KG1 (cell line): ENCODE results near the gene CHD1.

Source experiments
- DNase-seq: peaks from one replicate; lab custom pipeline; 2025; lab: John Stamatoyannopoulos, UW

CHD1 gene

DNA sequence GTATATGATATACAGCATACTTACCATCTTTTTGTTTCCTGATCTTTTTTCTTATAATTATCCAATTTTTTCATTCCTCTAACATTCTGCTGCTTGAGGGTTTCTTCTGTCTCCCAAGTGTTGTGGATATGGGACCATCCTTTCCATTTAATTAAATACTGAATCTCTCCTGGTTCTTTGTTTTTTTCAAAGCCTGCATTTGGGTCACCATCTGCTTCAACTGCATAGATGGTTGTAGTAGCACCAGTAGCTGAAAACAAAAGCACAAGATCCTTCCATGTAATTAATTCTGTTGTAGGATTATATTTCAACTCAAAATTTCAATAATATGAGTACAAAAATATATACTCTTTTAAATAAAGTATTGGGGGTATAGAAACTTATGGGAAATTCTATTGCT is 29.4 kb downstream of the CHD1 start:
- no peak for DNase-seq

DNA sequence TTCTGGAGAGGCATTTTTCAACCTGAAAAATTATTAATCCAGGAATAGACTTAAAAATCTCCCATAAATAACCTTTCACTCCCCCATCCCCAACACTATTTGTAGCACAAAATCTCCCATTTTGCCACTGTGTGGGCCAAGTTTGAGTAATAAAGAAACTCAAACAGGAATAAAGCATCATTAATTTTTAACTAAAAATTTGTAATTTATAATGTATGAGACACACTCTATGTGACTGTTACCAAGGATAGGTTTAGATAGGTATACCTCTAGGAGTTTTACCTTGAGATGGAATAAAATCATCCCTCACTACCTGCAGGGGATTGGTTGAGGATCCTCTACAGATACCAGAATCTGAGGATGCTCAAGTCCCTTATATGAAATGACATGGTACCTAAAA is 30.1 kb downstream of the CHD1 start:
- no peak for DNase-seq

DNA sequence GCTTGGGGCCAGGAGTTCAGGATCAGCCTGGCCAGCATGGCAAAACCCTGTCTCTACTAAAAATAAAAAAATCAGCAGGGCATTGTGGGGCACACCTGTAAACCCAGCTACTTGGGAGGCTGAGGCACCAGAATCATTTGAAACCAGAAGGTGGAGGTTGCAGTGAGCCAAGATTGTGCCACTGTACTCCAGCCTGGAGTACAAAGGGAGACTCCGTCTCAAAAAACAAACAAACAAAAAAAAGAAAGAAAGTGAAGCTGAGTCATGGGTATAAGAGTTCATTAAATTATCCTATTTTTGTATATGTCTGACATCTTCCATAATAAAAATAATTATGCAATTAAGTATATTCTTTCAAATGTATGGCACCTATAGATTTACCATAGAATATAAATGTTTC is 37.2 kb downstream of the CHD1 start:
- no peak for DNase-seq

DNA sequence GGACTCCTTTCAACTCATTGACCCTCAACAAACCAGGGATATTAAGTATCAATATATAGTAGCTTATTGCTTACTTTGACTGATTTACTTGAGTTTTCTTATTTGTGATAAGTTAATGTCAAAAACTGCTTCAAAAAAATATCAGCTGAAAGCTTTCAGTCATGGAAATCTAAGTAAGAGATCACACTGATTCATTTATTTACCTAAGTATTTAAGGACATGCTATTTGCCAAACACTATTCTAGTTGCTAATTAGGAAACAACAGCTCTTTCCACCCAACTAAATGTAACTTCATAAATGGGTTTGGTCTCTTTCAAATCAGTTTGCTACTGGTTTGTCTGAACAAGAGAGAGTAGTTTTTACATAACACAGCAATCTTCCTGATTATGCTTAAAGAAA is 48.2 kb downstream of the CHD1 start:
- no peak for DNase-seq

DNA sequence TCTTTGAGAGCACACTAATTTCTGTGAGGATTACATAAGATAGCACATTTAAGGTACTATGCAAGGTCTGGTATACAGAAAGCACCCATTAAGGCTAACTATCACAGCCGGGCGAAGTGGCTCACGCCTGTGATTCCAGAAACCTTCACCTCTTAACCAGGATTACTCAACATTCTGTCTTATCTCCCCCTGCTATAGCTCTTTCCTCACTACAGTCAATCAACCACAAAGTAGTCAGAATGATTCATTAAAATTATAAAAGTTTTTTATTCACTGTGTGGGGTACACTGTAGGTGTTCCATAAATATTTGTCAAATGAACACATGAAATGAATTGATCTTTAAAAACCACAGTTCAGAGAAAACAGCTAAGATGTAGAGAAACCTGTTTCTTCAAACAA is 48.7 kb downstream of the CHD1 start:
- DNase-seq: no peak

DNA sequence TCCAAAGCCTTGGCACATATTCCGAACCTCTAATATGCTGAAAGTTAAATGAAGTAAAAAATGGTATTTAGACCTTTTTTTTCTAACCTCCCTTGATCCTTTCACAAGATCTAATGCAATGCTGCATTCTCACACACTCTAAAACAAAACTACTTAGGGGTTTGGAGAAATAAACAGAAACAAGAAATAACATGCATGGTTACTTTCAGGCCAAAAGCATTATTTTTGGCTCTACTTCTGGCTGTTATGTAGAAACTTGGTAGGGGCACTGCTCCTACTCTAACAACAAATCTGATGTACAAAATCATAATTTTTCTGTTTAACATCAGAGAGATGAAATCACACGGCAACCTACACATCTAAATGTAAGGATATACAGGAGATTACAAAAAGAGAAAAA is 51.2 kb downstream of the CHD1 start:
- DNase-seq: no peak

DNA sequence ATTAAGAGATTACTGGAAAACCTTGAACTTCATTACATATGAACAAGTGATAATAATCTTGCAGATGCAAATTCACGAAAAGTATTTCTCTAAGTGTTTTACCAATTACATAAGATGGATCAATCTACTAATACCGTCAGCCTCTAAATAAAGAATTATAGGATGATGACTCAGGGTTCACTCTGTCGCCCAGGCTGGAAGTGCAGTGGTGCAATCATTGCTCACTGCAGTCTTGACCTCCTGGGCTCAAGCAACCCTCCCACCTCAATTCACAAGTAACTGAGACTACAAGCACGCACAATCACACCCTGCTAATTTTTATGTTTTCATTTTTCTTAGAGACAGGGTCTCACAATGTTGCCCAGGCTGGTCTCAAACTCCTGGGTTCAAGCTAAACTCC is 56.1 kb downstream of the CHD1 start:
- DNase-seq: no peak

DNA sequence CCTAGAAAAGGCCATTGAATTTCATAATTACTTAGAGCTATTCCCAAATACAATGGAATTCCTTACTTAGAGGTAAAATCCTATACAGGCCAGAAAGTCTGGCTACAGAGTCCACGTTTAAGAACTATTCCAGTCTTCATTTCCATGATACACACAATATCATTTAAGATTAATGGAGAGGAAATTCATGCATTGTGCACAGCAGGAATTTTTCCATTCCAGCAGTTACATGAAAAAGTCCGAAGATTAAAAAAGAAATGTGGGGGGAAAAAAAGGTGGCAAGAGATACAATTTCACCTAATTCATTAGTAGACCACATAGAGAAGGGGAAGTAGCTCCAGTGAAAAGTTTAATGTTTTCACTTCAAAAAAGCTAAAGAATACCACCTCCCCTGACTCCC is 63.1 kb downstream of the CHD1 start:
- no peak for DNase-seq

DNA sequence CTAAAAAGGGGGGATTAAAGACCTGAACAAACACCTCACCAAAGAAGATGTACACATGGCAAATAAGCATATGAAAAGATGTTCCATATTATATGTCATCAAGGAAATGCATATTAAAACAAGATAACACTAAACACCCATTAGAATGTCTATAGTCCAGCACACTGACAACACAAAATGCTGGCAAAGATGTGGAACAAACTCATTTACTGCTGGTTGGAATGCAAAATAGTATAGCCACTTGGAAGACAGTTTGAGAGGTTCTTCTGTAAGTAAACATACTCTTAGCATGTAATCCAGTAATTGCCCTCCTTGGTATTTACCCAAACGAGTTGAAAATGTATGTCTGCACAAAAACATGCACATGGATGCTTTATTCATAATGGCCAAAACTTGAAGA is 81.8 kb downstream of the CHD1 start:
- DNase-seq: no peak

DNA sequence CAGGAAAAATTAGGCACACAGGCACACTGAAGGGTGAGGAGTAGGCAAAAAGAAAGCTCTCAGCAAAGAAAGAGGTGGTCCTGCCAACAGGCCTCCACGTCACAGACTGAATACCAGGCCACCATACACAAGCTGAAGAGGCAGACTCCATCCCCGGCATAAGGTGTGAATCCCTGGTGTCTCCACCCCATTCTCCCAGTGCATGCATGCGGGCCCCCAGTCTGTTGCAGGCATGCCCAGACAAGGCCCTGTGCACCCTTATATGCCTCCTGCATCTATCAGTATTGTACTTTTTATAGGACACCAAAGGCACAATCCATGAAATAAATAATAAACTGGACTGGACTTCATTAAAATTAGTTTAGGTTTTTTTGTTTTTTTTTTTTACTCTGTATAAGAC is 82.3 kb downstream of the CHD1 start:
- no peak for DNase-seq

DNA sequence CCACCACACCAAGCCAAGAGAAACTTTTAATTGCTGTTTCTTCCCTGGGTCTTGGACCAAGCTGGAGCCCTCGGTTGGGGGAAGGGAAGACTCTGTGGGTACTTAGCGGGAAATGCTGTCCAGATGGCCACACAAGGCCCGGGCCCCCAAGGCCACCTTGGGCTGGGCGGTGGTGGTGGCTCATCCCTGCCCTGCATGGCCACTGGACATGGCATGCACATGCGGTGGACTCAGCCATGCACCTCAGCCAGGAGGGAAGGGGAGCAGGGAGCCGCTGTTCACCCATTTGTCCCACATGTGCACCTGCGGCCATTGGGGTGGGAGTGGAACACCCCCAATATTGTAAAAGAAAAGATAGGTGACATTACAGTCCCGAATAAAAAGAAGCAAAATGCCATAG is 82.9 kb downstream of the CHD1 start:
- no peak for DNase-seq

DNA sequence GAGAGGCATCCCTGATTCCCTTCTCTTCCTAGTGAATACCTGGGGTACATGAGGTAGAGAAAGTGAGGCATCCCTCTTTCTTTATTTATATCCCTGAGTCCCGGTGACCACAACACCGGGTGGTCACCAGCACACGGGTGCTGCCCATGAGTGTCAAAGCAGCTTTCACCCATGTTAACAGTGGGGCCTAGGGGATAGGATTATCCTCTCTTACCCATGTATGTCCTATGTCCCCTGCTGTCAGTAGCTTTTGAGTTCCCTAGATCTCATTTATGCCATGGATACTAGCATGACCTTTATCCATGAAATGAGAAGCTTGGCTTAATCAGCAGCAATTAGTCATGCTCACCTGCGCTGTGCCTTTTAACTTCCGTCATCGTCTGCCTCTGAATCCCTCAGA is 83.9 kb downstream of the CHD1 start:
- no peak for DNase-seq

DNA sequence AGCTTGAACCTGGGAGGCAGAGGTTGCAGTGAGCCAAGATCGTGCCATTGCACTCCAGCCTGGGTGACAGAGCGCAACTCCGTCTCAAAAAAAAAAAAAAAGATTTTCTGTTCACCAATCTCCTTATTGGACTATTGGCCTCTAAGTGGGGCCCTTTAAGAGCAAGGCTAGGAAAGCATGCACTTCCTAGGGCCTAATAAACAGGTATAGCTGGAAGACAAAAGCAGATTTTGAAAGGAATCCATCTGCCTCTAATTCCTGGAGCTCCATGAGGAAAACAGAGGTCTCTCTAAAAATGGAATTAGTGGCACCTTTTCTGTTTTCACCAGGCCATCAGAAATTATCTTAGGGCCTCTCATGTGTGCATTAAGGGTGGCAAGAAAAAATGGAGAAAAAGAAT is 85.3 kb downstream of the CHD1 start:
- DNase-seq: no peak

DNA sequence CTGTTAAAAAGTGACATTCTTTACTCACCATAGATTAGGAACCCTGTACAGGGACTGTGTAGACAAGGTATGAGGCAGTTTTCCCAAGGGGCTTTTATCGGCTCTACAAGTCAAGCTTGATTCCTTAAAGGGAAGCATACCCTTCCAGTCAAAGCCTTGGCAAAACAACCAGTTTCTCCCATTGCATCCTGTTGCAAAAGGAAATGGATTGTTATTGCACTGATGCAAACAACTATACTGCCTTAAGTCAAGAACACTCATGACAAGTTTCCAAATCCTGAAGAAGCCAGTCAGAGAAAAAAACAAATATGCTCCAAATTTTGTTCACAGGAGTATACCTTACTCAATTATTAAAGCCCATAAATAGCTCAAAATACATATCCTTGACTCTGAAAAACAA is 87.9 kb downstream of the CHD1 start:
- DNase-seq: no peak

DNA sequence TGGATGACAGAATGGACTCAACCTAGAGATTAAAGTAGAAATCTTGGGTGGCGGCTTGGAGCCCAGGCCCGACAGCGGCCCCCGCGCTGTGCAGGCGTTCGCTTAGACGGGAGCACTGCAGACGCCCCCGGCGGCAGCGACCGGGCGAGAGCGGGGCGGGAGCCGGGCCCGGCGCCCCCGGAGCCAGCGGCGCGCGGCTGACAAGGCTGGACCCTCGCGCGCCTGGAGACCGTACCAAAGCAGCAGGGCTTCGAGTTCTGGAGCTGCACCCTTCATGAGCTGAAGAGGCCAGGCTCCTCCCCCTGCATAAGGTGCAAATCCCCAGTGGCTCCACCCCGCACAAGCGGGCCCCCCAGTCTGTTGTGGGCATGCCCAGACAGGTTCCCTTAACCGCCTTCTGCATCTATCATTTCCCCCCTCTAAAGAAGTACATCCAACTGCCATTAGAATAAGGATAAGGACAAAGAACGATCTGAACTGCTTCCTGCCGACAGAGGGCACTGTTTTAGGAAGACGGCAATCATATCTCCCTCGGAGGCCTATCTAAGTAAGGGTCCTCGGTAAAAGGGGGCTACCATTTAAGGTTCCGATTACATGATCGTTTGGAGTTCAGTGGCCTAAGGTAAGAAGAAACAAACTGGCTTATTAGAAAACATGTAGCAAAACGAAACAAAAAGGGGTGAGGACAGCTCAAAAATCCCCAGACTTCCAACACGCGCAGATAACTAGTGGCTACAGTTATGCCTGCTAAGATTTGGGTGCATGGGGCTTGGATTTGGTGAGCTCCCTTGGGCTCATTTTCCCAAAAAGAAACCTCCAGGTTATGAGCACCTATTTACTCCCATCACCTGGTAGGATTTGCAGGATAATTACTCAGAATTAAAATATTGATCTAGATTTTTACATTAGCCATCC is 89.1 kb downstream of the CHD1 start:
- no peak for DNase-seq

DNA sequence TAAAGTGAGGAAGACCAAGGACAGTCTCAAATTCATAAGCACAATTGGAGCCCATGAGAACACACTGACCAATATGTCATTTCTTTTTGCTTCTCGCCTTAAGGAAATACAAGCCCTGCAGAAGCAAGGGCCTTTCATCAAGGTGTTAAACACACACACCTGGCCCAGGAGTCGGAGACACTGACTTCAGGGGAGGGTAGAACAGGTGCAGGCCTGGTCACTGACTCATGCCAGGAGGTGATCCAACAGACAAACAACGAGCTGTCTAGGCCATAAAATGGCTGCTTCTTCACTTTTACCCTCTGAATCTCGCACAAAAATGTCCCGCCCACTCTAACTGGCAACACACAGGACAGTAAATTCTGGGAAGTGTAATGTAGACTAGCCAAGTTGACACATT is 92.6 kb downstream of the CHD1 start:
- no peak for DNase-seq

DNA sequence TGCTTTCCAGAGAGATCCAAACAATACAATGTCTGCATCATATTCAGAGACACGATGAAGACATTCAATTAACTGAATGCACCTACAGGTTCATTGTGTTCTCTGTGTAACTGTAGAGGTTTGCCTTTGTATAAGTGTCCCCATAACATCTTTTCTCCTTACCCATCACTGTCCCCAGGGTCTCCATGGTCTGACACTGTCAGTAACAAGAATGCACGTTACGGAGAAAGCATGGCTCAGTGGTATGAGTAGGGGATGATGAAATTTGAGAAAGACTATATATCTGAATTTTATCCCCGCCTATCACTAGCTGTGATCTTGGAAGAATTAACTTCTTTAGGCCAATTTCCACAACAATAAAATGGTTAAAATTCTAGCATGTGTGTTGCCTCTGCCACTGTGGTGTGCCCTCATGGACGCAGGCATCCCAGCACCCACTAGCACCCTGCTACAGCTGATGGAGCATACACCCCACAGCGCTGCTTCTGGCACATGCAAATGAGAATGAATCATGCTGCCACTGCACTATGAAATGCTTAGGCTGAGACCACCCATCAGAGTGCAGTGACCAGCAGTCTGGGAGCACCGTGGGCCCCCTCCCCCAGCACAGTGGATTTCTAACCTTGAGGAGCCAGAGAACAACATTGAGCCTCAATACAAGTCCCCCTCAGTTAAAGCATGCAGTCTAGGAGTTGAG is 101.1 kb downstream of the CHD1 start:
- no peak for DNase-seq

DNA sequence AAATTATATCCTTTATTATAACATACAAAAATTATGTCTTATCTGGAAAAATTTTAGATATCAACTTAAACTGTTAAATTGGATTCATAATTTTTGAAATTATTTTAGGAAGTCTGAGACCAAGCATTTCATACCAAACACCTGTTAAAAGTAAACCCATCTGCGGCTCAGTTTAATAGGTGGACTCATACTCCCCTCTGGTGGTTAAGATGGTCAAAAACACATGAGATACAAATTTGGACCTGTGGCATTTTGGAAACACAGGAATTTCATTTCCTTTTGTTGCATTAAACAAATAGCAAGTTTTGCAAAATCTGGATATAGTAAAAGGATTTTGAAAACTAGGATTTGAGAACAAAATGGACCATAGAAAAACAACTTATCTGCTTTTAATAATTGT is 101.6 kb downstream of the CHD1 start:
- DNase-seq: no peak

DNA sequence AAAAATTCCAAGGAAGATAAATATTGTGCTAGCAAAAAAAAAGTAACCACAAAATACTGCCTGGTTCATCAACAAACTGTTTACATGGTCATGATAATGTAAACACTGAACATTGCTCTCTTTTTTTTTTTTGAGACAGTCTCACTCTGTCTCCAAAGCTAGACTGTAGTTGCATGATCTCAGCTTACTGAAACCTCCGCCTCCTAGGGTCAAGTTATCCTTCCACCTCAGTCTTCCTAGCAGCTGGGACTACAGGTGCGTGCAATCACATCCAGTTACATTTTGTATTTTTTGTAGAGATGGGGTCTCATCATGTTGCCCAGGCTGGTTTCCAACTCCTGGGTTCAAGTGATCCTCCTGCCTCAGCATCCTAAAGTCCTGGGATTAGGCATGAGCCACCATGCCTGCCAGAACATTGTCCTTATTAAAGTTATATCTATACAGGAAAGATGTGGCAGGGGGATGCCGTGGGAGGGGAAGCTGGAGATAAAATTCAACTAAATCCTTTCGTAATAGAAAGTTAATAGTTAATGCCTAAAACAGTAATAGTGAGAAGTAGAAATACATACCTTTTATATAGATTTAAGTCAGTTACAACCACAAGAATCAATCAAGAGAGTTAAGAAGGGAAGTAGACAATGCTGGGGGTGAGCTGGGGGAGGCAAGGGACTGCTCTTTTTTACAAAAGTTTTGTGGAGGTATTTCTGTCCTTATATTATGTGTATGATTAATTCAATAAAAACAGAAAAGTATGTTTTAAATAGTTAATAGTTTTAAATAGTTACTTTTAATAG is 103.0 kb downstream of the CHD1 start:
- no peak for DNase-seq

DNA sequence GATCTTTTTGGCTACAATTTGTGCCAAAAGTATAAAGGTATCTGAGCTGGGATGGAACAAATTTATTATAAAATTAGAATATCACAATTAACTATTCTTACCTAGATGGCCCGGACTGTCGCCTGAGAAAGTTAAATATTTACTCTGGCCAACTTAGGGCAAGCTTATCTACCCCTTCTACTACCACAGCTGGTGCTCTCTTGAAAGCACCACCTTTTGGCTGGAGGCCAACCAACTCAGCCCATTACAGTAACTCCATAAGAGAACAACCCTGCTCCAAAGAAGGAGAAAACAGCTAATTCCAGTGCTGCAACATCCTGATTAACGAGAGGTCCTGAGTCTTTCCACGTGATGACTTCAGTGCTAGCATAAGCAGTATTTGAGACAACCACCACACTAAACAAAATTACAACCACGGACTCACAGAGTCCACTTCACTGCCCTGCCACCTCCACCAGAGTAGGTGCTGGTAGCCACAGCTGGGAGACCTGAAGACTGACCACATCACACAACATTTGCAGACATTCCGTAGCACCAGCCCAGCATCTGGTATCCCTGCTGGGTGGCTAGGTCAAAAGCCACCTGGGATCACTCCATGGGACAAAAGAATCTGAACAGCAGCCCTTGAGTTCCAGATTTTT is 112.1 kb downstream of the CHD1 start:
- DNase-seq: no peak

DNA sequence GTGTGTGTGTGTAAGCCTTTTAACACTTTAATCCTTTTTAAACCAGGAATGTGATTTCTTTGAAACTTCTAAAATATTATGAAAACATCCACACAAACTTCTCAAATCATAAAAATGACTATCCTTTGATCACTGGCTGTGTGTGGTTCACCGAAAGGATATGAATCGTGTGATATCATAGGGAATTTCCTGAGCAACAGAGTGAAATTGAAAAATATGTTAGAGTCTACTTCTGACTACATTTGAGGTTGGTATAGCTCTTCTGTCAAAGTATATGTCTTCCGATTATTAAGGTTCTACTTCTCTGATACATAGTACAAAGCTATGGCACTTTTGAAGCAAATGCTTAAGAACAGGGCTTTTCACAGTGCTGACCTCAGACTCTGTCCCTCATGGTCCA is 115.1 kb downstream of the CHD1 start:
- no peak for DNase-seq

DNA sequence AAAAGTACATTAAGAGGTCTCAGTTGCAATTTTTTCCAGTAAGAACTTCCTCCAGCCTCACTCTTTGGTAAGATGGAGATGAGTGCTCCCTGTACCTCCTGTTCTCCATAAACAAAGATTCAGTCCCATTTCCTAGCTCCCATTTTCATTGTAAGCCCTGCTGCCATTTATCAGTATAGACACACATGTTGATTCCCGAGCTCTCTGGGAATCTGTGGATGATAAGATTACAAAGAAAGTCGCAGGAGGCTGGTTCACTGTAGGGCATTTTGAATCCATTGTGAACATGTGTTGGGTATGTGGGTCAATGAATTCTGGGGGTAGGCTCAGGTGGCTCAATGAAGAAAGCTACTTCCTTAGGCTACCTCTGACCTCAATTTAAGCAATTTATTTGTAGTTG is 118.6 kb downstream of the CHD1 start:
- DNase-seq: no peak
